C4-2B (cell line): ENCODE measurements around the gene FTH1.

Experiments used
- ZFX ChIP-seq: fragments of 450-650 bp; IDR thresholded peaks from 2 replicates; pipeline ENCODE4 v1.6.1; 2017
- TF ChIP-seq, protein P1 (sequence below): fragments of 450-650 bp; conservative IDR thresholded peaks from 2 replicates; pipeline ENCODE4 v1.5.1; 2017; ENCODE audit warnings: mild to moderate bottlenecking

DNA sequence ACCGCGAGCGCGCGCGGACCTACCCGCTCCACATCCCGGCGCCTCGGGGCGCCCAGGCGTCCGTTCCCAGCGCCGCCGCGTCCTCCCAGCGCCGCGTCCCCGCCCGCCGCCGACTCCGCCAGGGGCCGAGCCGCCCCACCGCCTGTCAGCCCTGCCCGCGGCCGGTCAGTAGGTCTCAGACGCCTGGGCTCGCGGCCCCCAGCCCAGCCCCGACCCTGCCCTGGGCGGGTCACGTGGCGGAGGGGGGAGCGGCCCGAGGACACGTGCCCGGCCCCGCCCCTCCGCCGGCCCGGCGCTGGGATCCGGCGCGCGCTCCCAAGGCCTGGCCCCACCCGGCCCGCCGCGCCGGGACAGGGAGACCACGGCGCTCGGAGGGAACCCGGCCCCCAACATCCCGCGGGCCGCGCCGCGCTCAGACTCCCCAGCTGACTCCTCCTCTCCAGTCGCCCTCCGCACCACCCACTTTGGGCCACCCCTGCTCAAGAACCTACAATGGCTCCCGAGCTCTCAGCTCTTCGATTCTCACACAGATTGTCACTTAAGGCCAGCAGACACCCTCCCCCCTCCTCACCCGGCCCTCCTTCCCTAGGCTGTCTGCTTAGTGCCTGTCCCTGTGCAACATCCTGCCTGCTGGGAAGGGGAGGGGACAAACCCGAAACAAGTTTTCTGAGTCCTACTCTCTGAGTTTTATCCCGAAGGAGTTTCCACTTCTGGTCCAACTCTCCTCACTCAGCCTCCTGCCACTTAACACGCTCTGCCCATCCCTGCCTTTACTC lies 49.9 kb downstream of the FTH1 start, which contains the start of gene RAB3IL1:
- TF ChIP-seq, protein P1, sequence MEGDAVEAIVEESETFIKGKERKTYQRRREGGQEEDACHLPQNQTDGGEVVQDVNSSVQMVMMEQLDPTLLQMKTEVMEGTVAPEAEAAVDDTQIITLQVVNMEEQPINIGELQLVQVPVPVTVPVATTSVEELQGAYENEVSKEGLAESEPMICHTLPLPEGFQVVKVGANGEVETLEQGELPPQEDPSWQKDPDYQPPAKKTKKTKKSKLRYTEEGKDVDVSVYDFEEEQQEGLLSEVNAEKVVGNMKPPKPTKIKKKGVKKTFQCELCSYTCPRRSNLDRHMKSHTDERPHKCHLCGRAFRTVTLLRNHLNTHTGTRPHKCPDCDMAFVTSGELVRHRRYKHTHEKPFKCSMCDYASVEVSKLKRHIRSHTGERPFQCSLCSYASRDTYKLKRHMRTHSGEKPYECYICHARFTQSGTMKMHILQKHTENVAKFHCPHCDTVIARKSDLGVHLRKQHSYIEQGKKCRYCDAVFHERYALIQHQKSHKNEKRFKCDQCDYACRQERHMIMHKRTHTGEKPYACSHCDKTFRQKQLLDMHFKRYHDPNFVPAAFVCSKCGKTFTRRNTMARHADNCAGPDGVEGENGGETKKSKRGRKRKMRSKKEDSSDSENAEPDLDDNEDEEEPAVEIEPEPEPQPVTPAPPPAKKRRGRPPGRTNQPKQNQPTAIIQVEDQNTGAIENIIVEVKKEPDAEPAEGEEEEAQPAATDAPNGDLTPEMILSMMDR = no peak
- TF ChIP-seq ZFX = 0 out of 2 replicates have a peak, but pooled peaks have one; percentile 40
